ENCODE data around the gene DYNLRB1.
A peak's percentile ranks its signal among the peaks of the same experiment; 100 is the strongest.

DNA sequence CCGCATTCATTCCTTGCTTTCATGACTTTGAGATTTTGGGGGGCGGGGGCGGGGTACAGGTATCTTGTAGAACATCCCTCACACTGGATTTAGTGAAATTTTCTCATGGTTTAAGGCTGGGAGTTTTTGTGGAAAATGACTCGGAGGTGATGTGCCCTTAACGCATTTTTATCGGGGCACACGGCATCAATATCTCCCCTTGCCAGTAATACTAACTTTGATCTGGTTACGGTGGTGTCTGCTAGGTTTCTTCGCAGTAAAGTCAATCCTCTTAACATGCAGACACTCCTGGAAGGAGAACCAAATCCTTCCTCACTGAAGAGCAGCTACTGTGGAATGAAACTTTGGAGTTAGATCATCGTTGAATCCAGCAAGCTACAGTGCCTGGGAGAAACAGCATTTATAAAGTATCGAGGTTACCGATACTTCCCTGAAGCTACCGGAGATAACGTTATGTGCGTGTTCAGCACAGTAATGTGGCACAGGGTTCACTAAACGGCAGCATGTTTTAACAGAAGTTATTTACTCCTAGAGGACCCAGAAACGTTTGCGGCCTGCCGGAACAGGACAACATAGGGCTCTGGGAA is 1.2 kb upstream of the DYNLRB1 start:
- peak; percentile 35 for TF ChIP-seq POLR2AphosphoS5 (IDR thresholded peaks at IDR 0.05; ENCODE audit: low read depth, low read length)
- no peak for TF ChIP-seq REST (IDR thresholded peaks at IDR 0.05; ENCODE audit: insufficient read depth in 1 of 2, low read depth in 2 of 2, low read length in 2 of 2)
